Mucosa of descending colon (tissue), 3 donors: Measurements from ENCODE around the gene UFD1. TPM values are rescaled to one million over a fixed set of nuclear protein-coding genes. Genes with fewer than 3 reads are reported as not detected.

Source experiments
- ATAC-seq: fragments of 200-7000 bp; cut with Tn5 transposase; one replicate; pipeline ENCODE4 v1.9.1; 2020; ENCODE audit warnings: mild to moderate bottlenecking, moderate library complexity
- DNase-seq, 3 donors: peaks; one replicate each; pipeline ENCODE4 v3.0.0-alpha.2; 2020
- H3K36me3 ChIP-seq: fragments of 200-600 bp; one replicate; pipeline ENCODE4 v1.8.0; 2021; ENCODE audit warnings: low read depth, mild to moderate bottlenecking
- H3K4me1 ChIP-seq: fragments of 200-600 bp; one replicate; pipeline ENCODE4 v1.8.0; 2021; ENCODE audit warnings: low read depth, mild to moderate bottlenecking
- H3K4me3 ChIP-seq: fragments of 200-600 bp; one replicate; pipeline ENCODE4 v1.8.0; 2021; ENCODE audit warnings: mild to moderate bottlenecking
- H3K9me3 ChIP-seq: fragments of 200-600 bp; one replicate; pipeline ENCODE4 v1.8.0; 2021; ENCODE audit warnings: mild to moderate bottlenecking
- CTCF ChIP-seq: fragments of 200-600 bp; IDR thresholded peaks from one replicate; pipeline ENCODE4 v1.8.0; 2022; ENCODE audit warnings: antibody characterized with exemption, mild to moderate bottlenecking
- intact Hi-C, 2 donors: fragments of 100-400 bp; cut with DNase I in 1 of 2; cut with micrococcal nuclease in 1 of 2; formaldehyde crosslinking; loops; one replicate each; pipeline versions ENCODE4 v1.11.0 to v1.11.1; 2022; cut with DNase I, micrococcal nuclease
- total RNA-seq, 3 donors: library from RNA; stranded (reverse); fragmentation: NEBNext Ultra II Directional in 2 of 3; extraction: Animal tissue kit (Norgen Biotek cat#: 25700) in 2 of 3; gene quantifications; one replicate each; pipeline versions ENCODE4 v1.2.1 to v1.2.4, GENCODE V29; 2021 to 2023
- donor health status: DM: no; HTN: no; CAD: no; lungs with moderate emphysema.
- donor health status: DM: no; HTN: no; CAD: no.
- donor health status: DM: no; HTN: yes; CAD: no.

UFD1 gene
- total RNA-seq, 3 donors from 2014 or later = 48.5 to 71.0 (median 49.9) TPM

GRCh38 chr22:19453718-19454117 lies 25.3 kb downstream of the UFD1 start:
- peaks cover 13% of the 10 kb centered on the region for H3K36me3 ChIP-seq
- intact Hi-C loops = no loop called here
- ATAC-seq (no peak), DNase-seq (no peak)
- H3K4me1 ChIP-seq = peaks cover 3% of the 10 kb centered on the region
- TF ChIP-seq CTCF = no peak
- H3K4me3 ChIP-seq = no peak overlapping the region
- no peaks in the 10 kb centered on the region for H3K9me3 ChIP-seq

- Histone ChIP-seq H3K4me3 (no peak overlapping the region), H3K9me3 (no peaks in the 10 kb centered on the region), H3K4me1 (peaks cover 13% of the 10 kb centered on the region), H3K36me3 (peaks cover 11% of the 10 kb centered on the region)
- no peak for TF ChIP-seq CTCF
- intact Hi-C loops = no loop called here
- DNase-seq (no peak), ATAC-seq (no peak)
Measured at GRCh38 chr22:19451570-19451969, 27.4 kb downstream of the UFD1 start.

GRCh38 chr22:19450363-19451175 lies 28.4 kb downstream of the UFD1 start:
- TF ChIP-seq CTCF = no peak
- intact Hi-C loops = no loop called here

GRCh38 chr22:19449422-19449767 lies 29.6 kb downstream of the UFD1 start:
- ATAC-seq (no peak), DNase-seq (no peak)
- Histone ChIP-seq H3K4me1 (peaks cover 19% of the 10 kb centered on the region), H3K36me3 (no peaks in the 10 kb centered on the region), H3K9me3 (no peaks in the 10 kb centered on the region), H3K4me3 (no peak overlapping the region)
- intact Hi-C loops = no loop called here
- no peak for TF ChIP-seq CTCF

More at GRCh38 chr22:19450363-19451175, 28.4 kb downstream of the UFD1 start:
- no peak for ATAC-seq
- Histone ChIP-seq H3K9me3 (no peaks in the 10 kb centered on the region), H3K36me3 (peaks cover 5% of the 10 kb centered on the region), H3K4me3 (no peak overlapping the region), H3K4me1 (peaks cover 19% of the 10 kb centered on the region)
- no peak for DNase-seq

GRCh38 chr22:19448739-19449421 lies 30.1 kb downstream of the UFD1 start:
- no peak overlapping the region for H3K4me3 ChIP-seq

More at GRCh38 chr22:19448739-19449421, 30.1 kb downstream of the UFD1 start:
- no peak for TF ChIP-seq CTCF
- Histone ChIP-seq H3K36me3 (no peaks in the 10 kb centered on the region), H3K4me1 (peaks cover 19% of the 10 kb centered on the region), H3K9me3 (no peaks in the 10 kb centered on the region)
- no peak for DNase-seq
- no peak for ATAC-seq
- intact Hi-C loops = no loop called here
